Gastroesophageal sphincter (tissue), 4 donors: Measurements from ENCODE around the gene TUBB4B. TPM values are rescaled to one million over a fixed set of nuclear protein-coding genes. Genes with fewer than 3 reads are reported as not detected.

Source experiments
- ATAC-seq: fragments of 150-250 bp; one replicate; pipeline ENCODE4 v1.9.1; 2016; ENCODE audit warnings: mild to moderate bottlenecking, moderate library complexity
- H3K27ac ChIP-seq, 4 donors: fragments of 200-600 bp; sonication (generic) in 3 of 4; 1 replicate in 3 of 4; 2 replicates in 1 of 4; pipeline ENCODE4 v1.5.1; 2016 to 2019
- H3K27me3 ChIP-seq: fragments of 200-600 bp; sonication (generic); one replicate; pipeline ENCODE4 v1.5.1; 2019
- H3K36me3 ChIP-seq, 2 donors: fragments of 200-600 bp; sonication (generic); one replicate each; pipeline ENCODE4 v1.5.1; 2019; ENCODE audit warnings: control low read depth in 1 of 2
- H3K4me1 ChIP-seq, 3 donors: fragments of 200-600 bp; sonication (generic); 1 replicate in 2 of 3; 2 replicates in 1 of 3; pipeline ENCODE4 v1.5.1; 2016 to 2019; ENCODE audit warnings: control low read depth in 2 of 3
- H3K4me3 ChIP-seq, 2 donors: fragments of 200-600 bp; sonication (generic); one replicate each; pipeline ENCODE4 v1.5.1; 2019; ENCODE audit warnings: mild to moderate bottlenecking in 1 of 2, moderate library complexity in 1 of 2
- H3K9me3 ChIP-seq, 3 donors: fragments of 200-600 bp; sonication (generic); one replicate each; pipeline ENCODE4 v1.5.1; 2017 to 2019; ENCODE audit warnings: control low read depth in 2 of 3
- CTCF ChIP-seq, 4 experiments: fragments of 200-600 bp in 2 of 4; fragments of 450-650 bp in 2 of 4; sonication (generic) in 1 of 4; IDR thresholded peaks; one replicate each; pipeline ENCODE4 v1.5.1; 2017 to 2019; ENCODE audit warnings: antibody characterized with exemption in 4 of 4, mild to moderate bottlenecking in 2 of 4, moderate library complexity in 2 of 4
- EP300 ChIP-seq: sonication (generic); formaldehyde crosslinking; IDR thresholded peaks from one replicate; pipeline ENCODE4 v1.6.1; 2017; ENCODE audit warnings: antibody characterized with exemption, mild to moderate bottlenecking
- POLR2A ChIP-seq, 2 donors: fragments of 450-650 bp; IDR thresholded peaks; one replicate each; pipeline ENCODE4 v1.6.1; 2017; ENCODE audit warnings: antibody characterized with exemption in 2 of 2, mild to moderate bottlenecking in 2 of 2, moderate library complexity in 1 of 2
- POLR2AphosphoS5 ChIP-seq: sonication (generic); formaldehyde crosslinking; IDR thresholded peaks from one replicate; pipeline ENCODE4 v1.6.1; 2017; ENCODE audit warnings: antibody characterized with exemption
- WGBS, 2 donors: methylation state at CpG; one replicate each; pipeline ENCODE4 v1.1.5; 2018; ENCODE audit warnings: low coverage in 1 of 2; 5-methylcytosine and 5-hydroxymethylcytosine counted together
- total RNA-seq, 4 donors: library from RNA; depleted of rRNA; stranded (reverse); fragments of >200 nt; gene quantifications; one replicate each; pipeline ENCODE4 v1.1.0, GENCODE V29; 2016

The TUBB4B gene
- total RNA-seq, 4 donors from 2014 or later: 220 to 488 (median 265) TPM

- Histone ChIP-seq H3K27ac (no peak overlapping the region), H3K4me3 (no peak overlapping the region), H3K27me3 (peaks cover 91% of the 10 kb centered on the region), H3K36me3 (peaks cover 0 to 16% of the 10 kb centered on the region in 2 donors), H3K4me1 (peaks cover 0 to 42% (median 13%) of the 10 kb centered on the region in 3 donors), H3K9me3 (no peaks in the 10 kb centered on the region)
- TF ChIP-seq CTCF (IDR thresholded peaks at IDR 0.05) (peak in 2 of 4 experiments; percentile 33 to 42), POLR2AphosphoS5 (no peak)
- ATAC-seq: no peak
- 80% methylated on average over 1 of the region's 85 CpGs; no CpG with 5 or more reads in 1 of the 2 donors for WGBS, 2 donors
Measured at GRCh38 chr9:137280474-137281344, 39.6 kb downstream of the TUBB4B start.

GRCh38 chr9:137281345-137282116 lies 40.4 kb downstream of the TUBB4B start:
- 100% methylated on average over 1 of the region's 39 CpGs; no CpG with 5 or more reads in 1 of the 2 donors for WGBS, 2 donors
- ATAC-seq: no peak
- no peak overlapping the region for H3K27ac ChIP-seq
- no peak for TF ChIP-seq CTCF (IDR thresholded peaks at IDR 0.05)
- TF ChIP-seq POLR2AphosphoS5: no peak
- TF ChIP-seq EP300: no peak
- no peak for TF ChIP-seq POLR2A (IDR thresholded peaks at IDR 0.05)
- H3K4me1 ChIP-seq: peaks cover 0 to 35% (median 8%) of the 10 kb centered on the region in 3 donors
- no peak overlapping the region for H3K4me3 ChIP-seq
- H3K36me3 ChIP-seq: peaks cover 0 to 16% of the 10 kb centered on the region in 2 donors
- peaks cover 85% of the 10 kb centered on the region for H3K27me3 ChIP-seq
- H3K9me3 ChIP-seq: no peaks in the 10 kb centered on the region

- 53% methylated on average over 7 of the region's 14 CpGs; no CpG with 5 or more reads in 1 of the 2 donors for WGBS, 2 donors
- H3K4me3 ChIP-seq: no peak overlapping the region
- no peaks in the 10 kb centered on the region for H3K36me3 ChIP-seq
- peak; percentile 60 for ATAC-seq
- peak in 3 of 4 experiments; percentile 10 to 55 (median 25) for TF ChIP-seq CTCF (IDR thresholded peaks at IDR 0.05)
- no peak for TF ChIP-seq POLR2A (IDR thresholded peaks at IDR 0.05)
- TF ChIP-seq POLR2AphosphoS5: no peak
- H3K27me3 ChIP-seq: peaks cover 47% of the 10 kb centered on the region
- H3K27ac ChIP-seq: no peak overlapping the region
- H3K9me3 ChIP-seq: no peaks in the 10 kb centered on the region
- no peaks in the 10 kb centered on the region for H3K4me1 ChIP-seq
Measured at GRCh38 chr9:137286975-137287383, 45.9 kb downstream of the TUBB4B start.

GRCh38 chr9:137293094-137293481 lies 52.0 kb downstream of the TUBB4B start:
- ATAC-seq: no peak
- no peaks in the 10 kb centered on the region for H3K36me3 ChIP-seq
- 40 to 83% methylated on average over 1 to 5 of the region's 15 CpGs for WGBS, 2 donors
- no peaks in the 10 kb centered on the region for H3K9me3 ChIP-seq
- H3K27ac ChIP-seq: no peak overlapping the region
- peaks cover 0 to 31% (median 6%) of the 10 kb centered on the region in 3 donors for H3K4me1 ChIP-seq
- H3K4me3 ChIP-seq: no peak overlapping the region
- peaks cover 71% of the 10 kb centered on the region for H3K27me3 ChIP-seq
- TF ChIP-seq CTCF (IDR thresholded peaks at IDR 0.05) (no peak), EP300 (no peak), POLR2AphosphoS5 (no peak), POLR2A (IDR thresholded peaks at IDR 0.05) (no peak)

Other genes starting within 250 kb of the TUBB4B start
- 10 to 100 TPM; 24.2 to 42.6 (median 36.1) TPM for gene PAXX, start 248.9 kb upstream of the TUBB4B start, total RNA-seq
- 1 to 10 TPM in 3 of 4 donors, under 1 TPM in 1; 0.81 to 5.4 (median 2.2) TPM for gene CLIC3, start 244.7 kb upstream of the TUBB4B start, total RNA-seq
- 10 to 100 TPM; 13.5 to 24.3 (median 19.3) TPM for gene ABCA2, start 213.1 kb upstream of the TUBB4B start, total RNA-seq
- under 1 TPM in 1 of 4 donors, not detected in 3; 0.20 TPM for gene FUT7, start 209.2 kb upstream of the TUBB4B start, total RNA-seq
- gene NPDC1, start 195.1 kb upstream of the TUBB4B start, total RNA-seq: 10 to 100 TPM; 50.4 to 69.9 (median 59.5) TPM
- 1 to 10 TPM in 1 of 4 donors, under 1 TPM in 1, not detected in 2; 0.58 to 1.6 TPM for gene ENTPD2, start 187.2 kb upstream of the TUBB4B start, total RNA-seq
- gene SAPCD2, start 170.7 kb upstream of the TUBB4B start, total RNA-seq: 1 to 10 TPM in 1 of 4 donors, under 1 TPM in 3; 0.13 to 1.3 (median 0.19) TPM
- 1 to 10 TPM; 4.2 to 7.3 (median 6.0) TPM for gene UAP1L1, start 163.8 kb upstream of the TUBB4B start, total RNA-seq
- 10 to 100 TPM; 26.1 to 30.2 (median 29.3) TPM for gene MAN1B1, start 154.3 kb upstream of the TUBB4B start, total RNA-seq
- gene DPP7, start 126.6 kb upstream of the TUBB4B start, total RNA-seq: 100 to 1,000 TPM in 3 of 4 donors, 10 to 100 TPM in 1; 74.5 to 124 (median 111) TPM
- under 1 TPM in 2 of 4 donors, not detected in 2; 0.08 to 0.13 TPM for gene GRIN1, start 102.1 kb upstream of the TUBB4B start, total RNA-seq
- gene LRRC26, start 71.2 kb upstream of the TUBB4B start, total RNA-seq: 1 to 10 TPM in 1 of 4 donors, not detected in 3; 7.7 TPM
- not detected for gene TMEM210, start 69.2 kb upstream of the TUBB4B start, total RNA-seq
- gene ANAPC2, start 52.7 kb upstream of the TUBB4B start, total RNA-seq: 10 to 100 TPM; 11.9 to 32.1 (median 23.7) TPM
- gene SSNA1, start 52.6 kb upstream of the TUBB4B start, total RNA-seq: 10 to 100 TPM; 56.8 to 99.0 (median 73.8) TPM
- 10 to 100 TPM in 1 of 4 donors, 1 to 10 TPM in 3; 3.6 to 11.6 (median 6.1) TPM for gene TPRN, start 40.5 kb upstream of the TUBB4B start, total RNA-seq
- gene TMEM203, start 35.6 kb upstream of the TUBB4B start, total RNA-seq: 10 to 100 TPM; 21.9 to 36.1 (median 29.1) TPM
- 1 to 10 TPM; 4.6 to 9.8 (median 7.6) TPM for gene NDOR1, start 35.6 kb upstream of the TUBB4B start, total RNA-seq
- gene RNF208, start 19.0 kb upstream of the TUBB4B start, total RNA-seq: 1 to 10 TPM in 3 of 4 donors, not detected in 1; 1.6 to 5.3 (median 3.1) TPM
- gene CYSRT1, start 16.1 kb upstream of the TUBB4B start, total RNA-seq: 1 to 10 TPM in 2 of 4 donors, not detected in 2; 1.1 to 5.8 TPM
- under 1 TPM in 1 of 4 donors, not detected in 3; 0.57 TPM for gene RNF224, start 13.8 kb upstream of the TUBB4B start, total RNA-seq
- gene SLC34A3, start 10.4 kb upstream of the TUBB4B start, total RNA-seq: not detected
- gene STPG3, start 10.0 kb downstream of the TUBB4B start, total RNA-seq: not detected
- gene NELFB, start 14.0 kb downstream of the TUBB4B start, total RNA-seq: 10 to 100 TPM; 36.9 to 58.8 (median 45.2) TPM
- 1 to 10 TPM; 4.7 to 7.4 (median 6.9) TPM for gene TOR4A, start 36.4 kb downstream of the TUBB4B start, total RNA-seq
- gene NRARP, start 61.0 kb downstream of the TUBB4B start, total RNA-seq: 10 to 100 TPM in 1 of 4 donors, 1 to 10 TPM in 3; 3.8 to 11.3 (median 4.3) TPM
- 10 to 100 TPM in 2 of 4 donors, 1 to 10 TPM in 2; 3.7 to 29.7 (median 10.9) TPM for gene EXD3, start 181.9 kb downstream of the TUBB4B start, total RNA-seq
- gene NOXA1, start 182.1 kb downstream of the TUBB4B start, total RNA-seq: 1 to 10 TPM; 1.1 to 4.2 (median 3.0) TPM
- under 1 TPM in 1 of 4 donors, not detected in 3; 0.57 TPM for gene ENTPD8, start 200.1 kb downstream of the TUBB4B start, total RNA-seq
- 10 to 100 TPM; 38.1 to 63.5 (median 49.1) TPM for gene NSMF, start 218.0 kb downstream of the TUBB4B start, total RNA-seq